CD4-positive, alpha-beta T cell (primary cell): ENCODE measurements around the gene SERGEF. TPM values are rescaled to one million over a fixed set of nuclear protein-coding genes. Genes with fewer than 3 reads are reported as not detected.

Source experiments
- ATAC-seq: fragments of 200-7000 bp; cut with Tn5 transposase; one replicate; pipeline ENCODE4 v1.10.0; 2022; ENCODE audit warnings: mild to moderate bottlenecking; ENCODE audit not compliant: poor library complexity
- CTCF ChIA-PET: fragments of 350-600 bp; sonication (Branson Sonifier 250); formaldehyde crosslinking; loops from one replicate; lab custom pipeline; 2021; ENCODE audit warnings: antibody characterized with exemption, inconsistent platforms; lab: Charles Lee
- POLR2A ChIA-PET: fragments of 350-600 bp; sonication (Branson Sonifier 250); formaldehyde crosslinking; loops from one replicate; lab custom pipeline; 2021; ENCODE audit warnings: antibody characterized with exemption, inconsistent platforms; lab: Charles Lee
- DNase-seq, 14 experiments: peaks; one replicate each; pipeline ENCODE4 v3.0.0-alpha.2; 2013 to 2020; ENCODE audit warnings: mixed read lengths in 2 of 14
- H3K27ac ChIP-seq, 2 donors: one replicate each; pipeline versions ENCODE4 v1.5.1 to v1.7.0; 2013; ENCODE audit warnings: low read length in 2 of 2, low read depth in 1 of 2, mild to moderate bottlenecking in 1 of 2
- H3K27me3 ChIP-seq, 2 experiments: 1 replicate in 1 of 2; 2 replicates in 1 of 2; pipeline versions ENCODE4 v1.6.1 to v1.7.0; 2013; ENCODE audit warnings: low read length in 2 of 2, control low read depth in 1 of 2, mild to moderate bottlenecking in 1 of 2, moderate library complexity in 1 of 2; ENCODE audit not compliant: insufficient read depth in 2 of 2, control insufficient read depth in 1 of 2
- H3K36me3 ChIP-seq: one replicate; pipeline ENCODE4 v1.6.1; 2013; ENCODE audit warnings: low read length, control low read depth; ENCODE audit not compliant: insufficient read depth
- H3K4me1 ChIP-seq: one replicate; pipeline ENCODE4 v1.6.1; 2013; ENCODE audit warnings: low read length, control low read depth; ENCODE audit not compliant: insufficient read depth
- H3K4me3 ChIP-seq: one replicate; pipeline ENCODE4 v1.5.1; 2013; ENCODE audit warnings: mild to moderate bottlenecking, low read length, moderate library complexity
- H3K9me3 ChIP-seq, 2 experiments: 1 replicate in 1 of 2; 2 replicates in 1 of 2; pipeline versions ENCODE4 v1.6.1 to v1.7.0; 2013; ENCODE audit warnings: low read length in 2 of 2, mild to moderate bottlenecking in 2 of 2, control low read depth in 1 of 2, moderate library complexity in 1 of 2; ENCODE audit not compliant: control insufficient read depth in 1 of 2, insufficient read depth in 1 of 2
- H3K27ac Mint-ChIP-seq: one replicate; pipeline ENCODE4 v1.8.0; 2020; ENCODE audit warnings: mixed read lengths
- H3K27me3 Mint-ChIP-seq: one replicate; pipeline ENCODE4 v1.8.0; 2021; ENCODE audit warnings: mixed read lengths
- H3K36me3 Mint-ChIP-seq: one replicate; pipeline ENCODE4 v1.8.0; 2021; ENCODE audit warnings: low read depth, mixed read lengths
- H3K4me1 Mint-ChIP-seq: one replicate; pipeline ENCODE4 v1.8.0; 2021; ENCODE audit warnings: low read depth, mixed read lengths
- H3K4me3 Mint-ChIP-seq: one replicate; pipeline ENCODE4 v1.8.0; 2020; ENCODE audit warnings: mild to moderate bottlenecking, mixed read lengths
- H3K9me3 Mint-ChIP-seq: one replicate; pipeline ENCODE4 v1.8.0; 2020; ENCODE audit warnings: mixed read lengths
- intact Hi-C, 2 experiments: fragments of 100-400 bp; cut with DNase I in 1 of 2; cut with micrococcal nuclease in 1 of 2; formaldehyde crosslinking; loops; one replicate each; pipeline versions ENCODE4 v1.15.1 to v1.9.0; 2023 to 2025; cut with DNase I, micrococcal nuclease
- total RNA-seq, 174 experiments: library from RNA in 2 of 174; stranded (reverse) in 2 of 174; gene quantifications; one replicate each; pipeline ENCODE4 v1.2.3 and lab custom pipeline; 2021 to 2026
- TF ChIP-seq, protein P1 (sequence below): fragments of 200-600 bp; IDR thresholded peaks from one replicate; pipeline ENCODE4 v1.8.0; 2022; ENCODE audit warnings: antibody characterized with exemption, mild to moderate bottlenecking

The SERGEF gene
- total RNA-seq, 2 experiments from 2014 or later = 35.2 to 37.1 TPM

DNA sequence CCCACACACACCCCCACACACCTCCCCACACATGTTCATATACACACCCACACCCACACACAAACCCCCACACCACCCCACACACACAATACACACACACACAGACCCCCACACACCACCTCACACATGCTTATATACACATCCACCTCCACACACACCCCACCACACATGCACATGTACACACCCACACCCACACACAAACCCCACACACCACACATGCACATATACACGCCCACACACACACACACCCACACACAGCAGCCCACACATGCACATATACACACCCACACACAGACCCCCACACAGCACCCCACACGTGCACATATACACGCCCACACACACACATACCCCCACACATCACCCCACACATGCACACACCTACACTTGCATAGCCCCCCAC, 249.1 kb downstream of the SERGEF start:
- Mint-ChIP-seq H3K27me3 (peaks cover 15% of the 10 kb centered on the region), H3K36me3 (no peaks in the 10 kb centered on the region), H3K4me3 (no peak overlapping the region), H3K9me3 (no peaks in the 10 kb centered on the region), H3K4me1 (no peaks in the 10 kb centered on the region), H3K27ac (no peak overlapping the region)
- Histone ChIP-seq H3K4me3 (no peak overlapping the region), H3K36me3 (no peaks in the 10 kb centered on the region), H3K27ac (no peak overlapping the region), H3K9me3 (no peaks in the 10 kb centered on the region), H3K27me3 (no peaks in the 10 kb centered on the region), H3K4me1 (no peaks in the 10 kb centered on the region)
- DNase-seq (no peak), ATAC-seq (no peak)
- TF ChIP-seq, protein P1, sequence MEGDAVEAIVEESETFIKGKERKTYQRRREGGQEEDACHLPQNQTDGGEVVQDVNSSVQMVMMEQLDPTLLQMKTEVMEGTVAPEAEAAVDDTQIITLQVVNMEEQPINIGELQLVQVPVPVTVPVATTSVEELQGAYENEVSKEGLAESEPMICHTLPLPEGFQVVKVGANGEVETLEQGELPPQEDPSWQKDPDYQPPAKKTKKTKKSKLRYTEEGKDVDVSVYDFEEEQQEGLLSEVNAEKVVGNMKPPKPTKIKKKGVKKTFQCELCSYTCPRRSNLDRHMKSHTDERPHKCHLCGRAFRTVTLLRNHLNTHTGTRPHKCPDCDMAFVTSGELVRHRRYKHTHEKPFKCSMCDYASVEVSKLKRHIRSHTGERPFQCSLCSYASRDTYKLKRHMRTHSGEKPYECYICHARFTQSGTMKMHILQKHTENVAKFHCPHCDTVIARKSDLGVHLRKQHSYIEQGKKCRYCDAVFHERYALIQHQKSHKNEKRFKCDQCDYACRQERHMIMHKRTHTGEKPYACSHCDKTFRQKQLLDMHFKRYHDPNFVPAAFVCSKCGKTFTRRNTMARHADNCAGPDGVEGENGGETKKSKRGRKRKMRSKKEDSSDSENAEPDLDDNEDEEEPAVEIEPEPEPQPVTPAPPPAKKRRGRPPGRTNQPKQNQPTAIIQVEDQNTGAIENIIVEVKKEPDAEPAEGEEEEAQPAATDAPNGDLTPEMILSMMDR = no peak
- ChIA-PET POLR2A (no interaction called here), CTCF (no interaction called here)
- intact Hi-C loops = no loop called here

DNA sequence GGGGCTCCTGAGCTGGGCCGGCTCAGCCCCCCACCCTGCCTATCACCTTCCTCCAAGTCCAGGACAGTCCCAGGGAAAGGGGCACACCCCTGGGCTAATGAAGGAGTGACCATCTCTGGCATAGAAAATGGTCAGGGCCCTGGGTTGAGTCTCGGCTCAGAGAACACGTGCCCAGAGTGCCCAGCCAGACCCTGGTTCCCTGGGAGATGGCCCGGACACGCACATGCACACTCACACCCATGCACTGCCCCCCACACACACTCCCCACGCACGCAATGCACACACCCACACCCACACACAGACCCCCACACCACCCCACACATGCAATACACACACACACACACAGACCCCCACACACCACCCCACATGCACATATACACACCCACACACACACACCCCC, 249.6 kb downstream of the SERGEF start:
- Mint-ChIP-seq H3K4me1 (no peaks in the 10 kb centered on the region), H3K27me3 (peaks cover 15% of the 10 kb centered on the region), H3K36me3 (no peaks in the 10 kb centered on the region), H3K4me3 (no peak overlapping the region), H3K9me3 (no peaks in the 10 kb centered on the region), H3K27ac (no peak overlapping the region)
- no peaks in the 10 kb centered on the region for H3K36me3 ChIP-seq
- TF ChIP-seq, protein P1 = no peak
- ATAC-seq = no peak
- intact Hi-C loops = no loop called here
- ChIA-PET POLR2A (no interaction called here), CTCF (no interaction called here)
- no peaks in the 10 kb centered on the region for H3K4me1 ChIP-seq
- no peak overlapping the region for H3K27ac ChIP-seq
- H3K4me3 ChIP-seq = no peak overlapping the region
- H3K9me3 ChIP-seq = no peaks in the 10 kb centered on the region
- no peak for DNase-seq
- H3K27me3 ChIP-seq = no peaks in the 10 kb centered on the region

DNA sequence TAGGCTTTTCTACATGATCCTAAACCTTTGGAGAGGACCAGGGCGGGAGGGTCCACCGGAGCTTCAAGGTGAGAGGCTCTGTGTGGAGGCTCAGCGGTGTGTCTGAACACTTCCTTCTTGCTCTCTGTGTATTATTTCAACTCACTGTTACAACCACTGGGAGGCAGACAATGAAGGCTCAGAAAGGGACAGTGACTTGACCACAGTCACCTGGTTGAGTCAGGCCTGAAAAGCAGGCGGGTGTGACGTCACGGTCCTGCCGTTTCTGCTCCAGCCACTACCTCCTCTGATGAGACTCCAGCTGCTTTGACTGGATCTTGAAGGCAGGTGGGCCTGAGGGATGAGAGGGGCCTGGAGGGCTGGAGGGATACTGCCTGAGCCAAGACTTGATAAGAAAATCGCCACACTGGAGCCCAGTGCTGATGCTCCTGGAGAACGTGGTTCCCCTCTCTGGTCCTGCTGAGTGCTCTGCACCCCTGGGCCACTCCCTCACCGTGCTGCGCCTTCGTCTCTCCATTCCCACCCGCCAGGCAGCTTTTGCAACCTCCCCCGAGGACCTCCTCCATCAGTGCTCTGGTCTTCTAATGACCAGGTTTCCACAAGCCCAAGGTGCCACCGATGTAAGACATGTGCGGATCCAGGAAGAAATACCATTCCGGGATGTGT, 250.4 kb downstream of the SERGEF start:
- no peak overlapping the region for H3K27ac ChIP-seq
- H3K36me3 ChIP-seq = no peaks in the 10 kb centered on the region
- H3K4me1 ChIP-seq = no peaks in the 10 kb centered on the region
- ATAC-seq = no peak
- no peak overlapping the region for H3K4me3 ChIP-seq
- intact Hi-C loops = no loop called here
- Mint-ChIP-seq H3K27me3 (peaks cover 15% of the 10 kb centered on the region), H3K4me1 (no peaks in the 10 kb centered on the region), H3K27ac (no peak overlapping the region), H3K9me3 (no peaks in the 10 kb centered on the region), H3K36me3 (no peaks in the 10 kb centered on the region), H3K4me3 (no peak overlapping the region)
- H3K27me3 ChIP-seq = no peaks in the 10 kb centered on the region
- no peaks in the 10 kb centered on the region for H3K9me3 ChIP-seq
- DNase-seq = no peak
- TF ChIP-seq, protein P1 = no peak
- CTCF ChIA-PET = no interaction called here
- POLR2A ChIA-PET = no interaction called here
